Liver (tissue), 3 donors: Measurements from ENCODE around the gene EFCAB12.

ENCODE experiments used
- RAD21 ChIP-seq, 2 donors: IDR thresholded peaks; 2 replicates each; pipeline ENCODE4 v1.6.1; 2016; ENCODE audit warnings: antibody characterized with exemption in 2 of 2, mild to moderate bottlenecking in 2 of 2
- SP1 ChIP-seq: IDR thresholded peaks from 2 replicates; pipeline ENCODE4 v1.6.1; 2018; ENCODE audit warnings: antibody characterized with exemption, mild to moderate bottlenecking
- TAF1 ChIP-seq: conservative IDR thresholded peaks from 2 replicates; pipeline ENCODE4 v1.6.1; 2016; ENCODE audit warnings: antibody characterized with exemption, mild to moderate bottlenecking
- YY1 ChIP-seq: IDR thresholded peaks from 2 replicates; pipeline ENCODE4 v1.6.1; 2016; ENCODE audit warnings: antibody characterized with exemption, mild to moderate bottlenecking
- TF ChIP-seq, protein P1 (sequence below): fragments of 150-350 bp; IDR thresholded peaks from 2 replicates; pipeline ENCODE4 v1.5.1; 2017; ENCODE audit warnings: improper control_type of control experiment, low read depth, low read length; ENCODE audit not compliant: missing input control
- TF ChIP-seq, protein P2 (sequence below): IDR thresholded peaks from 2 replicates; pipeline ENCODE4 v1.6.1; 2016; ENCODE audit warnings: antibody characterized with exemption
- TF ChIP-seq, protein P3 (sequence below): IDR thresholded peaks from 2 replicates; pipeline ENCODE4 v1.6.1; 2016; ENCODE audit warnings: antibody characterized with exemption, mild to moderate bottlenecking
- TF ChIP-seq, protein P4 (sequence below): IDR thresholded peaks from 2 replicates; pipeline ENCODE4 v1.6.1; 2016; ENCODE audit warnings: antibody characterized with exemption
- donor health status: healthy.
- donor health status: healthy.

DNA sequence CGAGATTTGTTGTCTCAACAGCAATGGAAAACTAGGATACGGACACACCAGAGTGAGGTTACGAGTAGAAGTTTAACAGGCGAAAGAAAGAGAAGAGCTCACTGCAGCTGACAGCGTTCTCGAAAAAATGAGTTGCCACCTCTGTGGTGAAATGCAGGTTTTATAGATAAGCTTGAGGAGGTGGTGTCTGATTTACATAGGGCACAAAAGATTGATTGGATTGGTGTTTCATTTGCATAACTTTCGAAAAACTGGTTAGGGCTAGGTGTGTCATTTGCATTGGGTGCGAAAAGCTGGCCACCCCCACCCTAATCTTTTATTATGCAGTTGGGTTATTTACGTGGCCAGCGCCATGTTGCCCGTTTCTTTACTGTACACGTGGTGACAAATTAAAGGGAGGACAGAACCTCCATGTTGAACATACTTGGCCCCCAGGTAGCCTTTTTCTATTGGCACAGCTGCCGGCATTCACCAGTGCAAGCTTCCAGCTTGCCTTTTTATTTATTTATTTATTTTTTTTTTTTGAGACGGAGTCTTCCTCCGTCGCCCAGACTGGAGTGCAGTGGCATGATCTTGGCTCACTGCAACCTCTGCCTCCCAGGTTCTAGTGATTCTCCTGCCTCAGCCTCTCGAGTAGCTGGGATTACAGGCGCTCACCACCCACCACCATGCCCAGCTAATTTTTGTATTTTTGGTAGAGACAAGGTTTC is 19.9 kb upstream of the EFCAB12 start:
- TF ChIP-seq, protein P1, sequence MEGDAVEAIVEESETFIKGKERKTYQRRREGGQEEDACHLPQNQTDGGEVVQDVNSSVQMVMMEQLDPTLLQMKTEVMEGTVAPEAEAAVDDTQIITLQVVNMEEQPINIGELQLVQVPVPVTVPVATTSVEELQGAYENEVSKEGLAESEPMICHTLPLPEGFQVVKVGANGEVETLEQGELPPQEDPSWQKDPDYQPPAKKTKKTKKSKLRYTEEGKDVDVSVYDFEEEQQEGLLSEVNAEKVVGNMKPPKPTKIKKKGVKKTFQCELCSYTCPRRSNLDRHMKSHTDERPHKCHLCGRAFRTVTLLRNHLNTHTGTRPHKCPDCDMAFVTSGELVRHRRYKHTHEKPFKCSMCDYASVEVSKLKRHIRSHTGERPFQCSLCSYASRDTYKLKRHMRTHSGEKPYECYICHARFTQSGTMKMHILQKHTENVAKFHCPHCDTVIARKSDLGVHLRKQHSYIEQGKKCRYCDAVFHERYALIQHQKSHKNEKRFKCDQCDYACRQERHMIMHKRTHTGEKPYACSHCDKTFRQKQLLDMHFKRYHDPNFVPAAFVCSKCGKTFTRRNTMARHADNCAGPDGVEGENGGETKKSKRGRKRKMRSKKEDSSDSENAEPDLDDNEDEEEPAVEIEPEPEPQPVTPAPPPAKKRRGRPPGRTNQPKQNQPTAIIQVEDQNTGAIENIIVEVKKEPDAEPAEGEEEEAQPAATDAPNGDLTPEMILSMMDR: no peak
- TF ChIP-seq YY1 (no peak), TAF1 (no peak), RAD21 (IDR thresholded peaks at IDR 0.05) (no peak), SP1 (no peak)
- TF ChIP-seq, protein P2, sequence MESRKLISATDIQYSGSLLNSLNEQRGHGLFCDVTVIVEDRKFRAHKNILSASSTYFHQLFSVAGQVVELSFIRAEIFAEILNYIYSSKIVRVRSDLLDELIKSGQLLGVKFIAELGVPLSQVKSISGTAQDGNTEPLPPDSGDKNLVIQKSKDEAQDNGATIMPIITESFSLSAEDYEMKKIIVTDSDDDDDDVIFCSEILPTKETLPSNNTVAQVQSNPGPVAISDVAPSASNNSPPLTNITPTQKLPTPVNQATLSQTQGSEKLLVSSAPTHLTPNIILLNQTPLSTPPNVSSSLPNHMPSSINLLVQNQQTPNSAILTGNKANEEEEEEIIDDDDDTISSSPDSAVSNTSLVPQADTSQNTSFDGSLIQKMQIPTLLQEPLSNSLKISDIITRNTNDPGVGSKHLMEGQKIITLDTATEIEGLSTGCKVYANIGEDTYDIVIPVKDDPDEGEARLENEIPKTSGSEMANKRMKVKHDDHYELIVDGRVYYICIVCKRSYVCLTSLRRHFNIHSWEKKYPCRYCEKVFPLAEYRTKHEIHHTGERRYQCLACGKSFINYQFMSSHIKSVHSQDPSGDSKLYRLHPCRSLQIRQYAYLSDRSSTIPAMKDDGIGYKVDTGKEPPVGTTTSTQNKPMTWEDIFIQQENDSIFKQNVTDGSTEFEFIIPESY: no peak
- TF ChIP-seq, protein P3, sequence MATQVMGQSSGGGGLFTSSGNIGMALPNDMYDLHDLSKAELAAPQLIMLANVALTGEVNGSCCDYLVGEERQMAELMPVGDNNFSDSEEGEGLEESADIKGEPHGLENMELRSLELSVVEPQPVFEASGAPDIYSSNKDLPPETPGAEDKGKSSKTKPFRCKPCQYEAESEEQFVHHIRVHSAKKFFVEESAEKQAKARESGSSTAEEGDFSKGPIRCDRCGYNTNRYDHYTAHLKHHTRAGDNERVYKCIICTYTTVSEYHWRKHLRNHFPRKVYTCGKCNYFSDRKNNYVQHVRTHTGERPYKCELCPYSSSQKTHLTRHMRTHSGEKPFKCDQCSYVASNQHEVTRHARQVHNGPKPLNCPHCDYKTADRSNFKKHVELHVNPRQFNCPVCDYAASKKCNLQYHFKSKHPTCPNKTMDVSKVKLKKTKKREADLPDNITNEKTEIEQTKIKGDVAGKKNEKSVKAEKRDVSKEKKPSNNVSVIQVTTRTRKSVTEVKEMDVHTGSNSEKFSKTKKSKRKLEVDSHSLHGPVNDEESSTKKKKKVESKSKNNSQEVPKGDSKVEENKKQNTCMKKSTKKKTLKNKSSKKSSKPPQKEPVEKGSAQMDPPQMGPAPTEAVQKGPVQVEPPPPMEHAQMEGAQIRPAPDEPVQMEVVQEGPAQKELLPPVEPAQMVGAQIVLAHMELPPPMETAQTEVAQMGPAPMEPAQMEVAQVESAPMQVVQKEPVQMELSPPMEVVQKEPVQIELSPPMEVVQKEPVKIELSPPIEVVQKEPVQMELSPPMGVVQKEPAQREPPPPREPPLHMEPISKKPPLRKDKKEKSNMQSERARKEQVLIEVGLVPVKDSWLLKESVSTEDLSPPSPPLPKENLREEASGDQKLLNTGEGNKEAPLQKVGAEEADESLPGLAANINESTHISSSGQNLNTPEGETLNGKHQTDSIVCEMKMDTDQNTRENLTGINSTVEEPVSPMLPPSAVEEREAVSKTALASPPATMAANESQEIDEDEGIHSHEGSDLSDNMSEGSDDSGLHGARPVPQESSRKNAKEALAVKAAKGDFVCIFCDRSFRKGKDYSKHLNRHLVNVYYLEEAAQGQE: no peak
- TF ChIP-seq, protein P4, sequence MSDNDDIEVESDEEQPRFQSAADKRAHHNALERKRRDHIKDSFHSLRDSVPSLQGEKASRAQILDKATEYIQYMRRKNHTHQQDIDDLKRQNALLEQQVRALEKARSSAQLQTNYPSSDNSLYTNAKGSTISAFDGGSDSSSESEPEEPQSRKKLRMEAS: no peak
